ENCODE results near the gene IRF7.
"Not testable (repeated sequence)": the region's sequence is repeated elsewhere in the genome, so short reads cannot be mapped to it uniquely, and the experiment has no call there.

Gene IRF7

DNA sequence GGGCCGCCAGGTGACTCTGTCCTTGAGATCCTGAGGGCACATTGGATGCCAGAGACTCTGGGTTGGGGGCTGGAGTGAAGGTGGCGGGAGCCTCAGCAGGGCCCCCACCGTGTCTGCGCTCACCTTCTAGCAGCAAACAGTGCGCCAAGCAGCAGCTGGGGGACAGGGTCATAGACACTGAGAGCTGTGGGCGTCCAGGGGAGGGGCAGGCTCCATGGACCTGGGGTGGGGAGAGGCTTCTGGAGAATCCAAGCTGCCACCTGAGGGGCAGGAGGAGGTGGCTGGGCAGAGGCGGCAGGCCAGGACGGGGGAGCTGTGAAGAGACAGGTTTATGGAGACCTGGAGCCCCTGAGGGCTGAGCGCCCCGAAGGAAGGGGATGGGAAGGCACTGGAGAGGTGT, 31.5 kb downstream of the IRF7 start:
- no peak for DNase-seq (ENCODE audit: low read depth in 1 of 2, low spot score in 1 of 2)

DNA sequence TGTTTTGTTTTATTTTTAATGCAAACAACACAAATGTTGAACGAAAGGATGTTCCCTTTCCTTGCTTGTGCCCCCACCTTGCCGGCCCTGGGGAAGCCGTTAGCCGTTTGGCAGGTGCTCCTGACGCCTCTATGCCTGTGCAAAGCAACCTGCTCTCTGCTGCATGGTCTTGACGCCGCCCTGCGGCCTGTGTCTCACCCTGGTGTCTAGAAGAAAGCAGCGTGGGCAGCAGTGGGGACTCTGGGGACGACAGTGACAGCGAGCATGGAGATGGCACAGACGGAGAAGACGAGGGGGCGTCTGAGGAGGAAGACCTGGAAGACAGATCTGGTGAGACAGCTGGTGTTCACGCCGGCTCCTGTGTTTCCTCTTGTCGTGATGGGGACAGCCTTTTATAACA, 34.0 kb downstream of the IRF7 start:
- DNase-seq (ENCODE audit: low read depth in 1 of 2, low spot score in 1 of 2): no peak

DNA sequence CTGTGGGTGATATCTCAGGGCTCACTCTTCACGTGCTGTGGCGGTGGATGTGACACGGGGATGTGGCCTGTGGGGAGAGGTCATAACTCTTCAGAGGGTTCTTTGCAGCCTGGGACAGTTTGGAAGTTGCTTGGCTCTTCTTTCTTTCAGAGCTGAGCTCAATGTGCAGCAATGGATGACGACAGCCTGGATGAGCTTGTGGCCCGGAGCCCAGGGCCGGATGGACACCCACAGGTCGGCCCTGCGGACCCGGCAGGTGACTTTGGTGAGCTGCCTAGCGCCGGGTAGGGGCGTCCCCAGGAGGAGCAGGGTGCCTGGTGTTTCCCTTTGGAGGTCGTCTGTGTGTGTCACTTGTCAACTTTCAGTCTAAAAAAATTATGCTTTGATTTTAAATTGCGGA, 34.4 kb downstream of the IRF7 start:
- no peak for DNase-seq (ENCODE audit: low read depth in 1 of 2, low spot score in 1 of 2)

DNA sequence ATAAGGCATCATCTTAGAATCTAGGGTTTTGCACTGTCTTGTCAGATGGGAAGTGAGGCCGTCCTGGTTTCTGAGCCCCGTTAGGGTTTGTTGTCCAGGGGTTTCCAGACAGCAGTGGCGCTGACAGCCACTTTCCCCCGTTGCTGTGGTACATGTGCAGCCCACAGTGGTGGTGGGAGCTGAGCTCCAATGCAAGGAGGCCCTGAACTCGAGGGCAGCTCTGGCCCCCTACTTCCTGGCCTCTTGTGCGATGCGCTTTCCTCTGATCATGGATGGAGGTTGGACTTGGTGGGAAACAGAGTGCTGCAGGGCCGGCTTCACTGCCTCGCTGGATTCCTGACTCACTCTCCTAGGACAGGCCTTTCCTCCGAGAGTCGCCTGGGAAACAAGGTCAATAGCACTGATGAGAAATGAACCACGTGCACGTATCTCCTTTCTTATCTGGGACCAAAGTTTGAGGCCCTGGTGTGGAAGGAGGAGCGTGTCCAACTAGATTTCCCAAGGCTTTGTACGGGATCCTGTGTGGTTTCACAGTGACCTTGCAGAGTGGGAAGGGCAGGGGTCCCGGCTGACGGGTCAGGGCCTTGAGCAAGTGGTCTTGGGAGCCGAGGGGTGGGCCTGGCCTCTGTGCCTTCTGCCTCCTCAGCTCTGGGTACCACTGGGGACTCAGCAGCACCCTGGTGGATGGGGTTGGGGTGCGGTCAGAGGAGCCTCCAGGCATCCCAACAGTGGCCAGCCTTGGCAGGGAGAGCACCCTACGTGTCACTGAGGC, 35.7 kb downstream of the IRF7 start:
- DNase-seq (ENCODE audit: low read depth in 1 of 2, low spot score in 1 of 2): no peak

DNA sequence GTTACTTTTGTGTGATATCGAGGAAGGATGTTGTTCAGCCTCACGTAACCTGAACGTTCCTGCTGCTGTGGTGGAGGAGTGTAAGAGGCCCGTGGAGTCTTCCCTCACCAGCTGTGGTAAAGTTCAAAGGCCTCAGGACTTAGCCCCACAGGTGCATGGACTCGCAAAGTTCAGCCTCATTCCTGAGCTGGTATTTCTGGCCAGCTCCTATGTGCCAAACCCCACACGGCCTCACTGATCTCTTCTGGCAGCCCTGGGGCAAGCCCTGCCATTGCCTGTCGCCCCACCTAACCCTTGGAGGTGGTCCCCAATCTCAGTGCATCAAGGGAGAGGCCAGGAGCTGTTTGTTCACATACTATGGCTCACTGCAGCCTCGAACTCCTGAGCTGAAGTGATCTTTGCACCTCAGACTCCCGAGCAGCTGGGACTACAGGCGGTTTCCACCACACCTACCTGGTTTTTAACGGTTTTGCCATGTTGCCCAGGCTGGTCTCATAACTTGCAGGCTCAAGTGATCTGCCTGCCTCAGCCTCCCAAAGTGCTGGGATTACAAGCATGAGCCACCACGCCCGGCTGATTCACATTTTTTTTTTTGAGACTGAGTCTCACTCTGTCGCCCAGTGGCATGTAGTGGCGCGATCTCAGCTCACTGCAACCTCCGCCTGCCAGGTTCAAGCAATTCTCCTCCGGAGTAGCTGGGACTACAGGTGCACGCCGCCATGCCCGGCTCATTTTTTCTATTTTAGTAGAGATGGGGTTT, 37.3 kb downstream of the IRF7 start:
- DNase-seq (ENCODE audit: low read depth in 1 of 2, low spot score in 1 of 2): no peak

DNA sequence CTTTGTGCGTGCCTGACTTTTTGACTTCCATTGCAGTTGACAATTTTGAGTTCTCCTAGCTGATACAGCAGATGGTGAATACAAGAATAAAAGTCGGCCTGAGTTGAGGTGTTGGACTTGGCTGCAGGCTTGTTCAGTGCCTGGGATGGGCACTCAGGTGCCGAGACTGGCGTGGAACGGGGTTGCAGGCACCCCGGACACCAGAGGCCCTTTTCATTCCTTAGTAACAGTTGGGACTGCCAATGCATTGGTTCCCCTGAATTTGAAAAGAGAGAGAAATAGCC, 38.2 kb downstream of the IRF7 start:
- DNase-seq (ENCODE audit: low read depth in 1 of 2, low spot score in 1 of 2): no peak

DNA sequence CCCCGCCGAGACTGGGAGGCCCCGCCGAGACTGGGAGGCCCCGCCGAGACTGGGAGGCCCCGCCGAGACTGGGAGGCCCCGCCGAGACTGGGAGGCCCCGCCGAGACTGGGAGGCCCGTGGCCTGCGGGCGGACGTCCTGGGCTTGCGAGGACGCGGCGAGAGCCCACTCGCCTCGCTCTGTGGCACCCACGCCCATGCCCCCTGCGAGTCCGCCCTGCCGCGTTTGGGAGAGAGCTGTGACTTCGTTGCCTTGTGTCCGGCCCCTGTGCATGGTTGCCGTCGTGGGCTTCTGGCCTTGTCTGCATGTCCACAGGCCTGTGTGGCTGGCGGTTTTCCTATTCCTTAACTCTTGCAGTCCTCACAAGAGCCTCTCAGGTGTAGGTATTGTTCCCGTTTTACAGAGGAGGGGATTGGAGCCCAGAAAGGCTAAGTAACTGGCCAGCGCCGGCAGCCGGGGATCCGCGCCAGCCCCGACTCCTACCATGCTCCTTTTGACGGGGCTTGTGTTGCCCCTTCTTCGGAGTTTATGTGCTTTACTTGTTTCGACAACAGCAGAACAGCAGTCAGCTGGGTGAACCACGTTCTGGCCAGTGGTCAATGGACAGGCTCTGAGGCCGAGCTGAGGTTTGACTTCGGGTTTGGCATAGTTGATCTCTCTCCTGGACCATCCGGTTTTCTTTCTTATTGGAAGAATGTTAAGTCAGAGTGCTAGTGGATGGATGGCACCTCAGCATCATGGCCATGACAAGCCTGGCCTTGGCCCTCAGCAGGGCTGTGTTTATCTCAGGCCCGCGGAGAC, 38.7 kb downstream of the IRF7 start:
- no peak for DNase-seq (ENCODE audit: low read depth in 1 of 2, low spot score in 1 of 2)

DNA sequence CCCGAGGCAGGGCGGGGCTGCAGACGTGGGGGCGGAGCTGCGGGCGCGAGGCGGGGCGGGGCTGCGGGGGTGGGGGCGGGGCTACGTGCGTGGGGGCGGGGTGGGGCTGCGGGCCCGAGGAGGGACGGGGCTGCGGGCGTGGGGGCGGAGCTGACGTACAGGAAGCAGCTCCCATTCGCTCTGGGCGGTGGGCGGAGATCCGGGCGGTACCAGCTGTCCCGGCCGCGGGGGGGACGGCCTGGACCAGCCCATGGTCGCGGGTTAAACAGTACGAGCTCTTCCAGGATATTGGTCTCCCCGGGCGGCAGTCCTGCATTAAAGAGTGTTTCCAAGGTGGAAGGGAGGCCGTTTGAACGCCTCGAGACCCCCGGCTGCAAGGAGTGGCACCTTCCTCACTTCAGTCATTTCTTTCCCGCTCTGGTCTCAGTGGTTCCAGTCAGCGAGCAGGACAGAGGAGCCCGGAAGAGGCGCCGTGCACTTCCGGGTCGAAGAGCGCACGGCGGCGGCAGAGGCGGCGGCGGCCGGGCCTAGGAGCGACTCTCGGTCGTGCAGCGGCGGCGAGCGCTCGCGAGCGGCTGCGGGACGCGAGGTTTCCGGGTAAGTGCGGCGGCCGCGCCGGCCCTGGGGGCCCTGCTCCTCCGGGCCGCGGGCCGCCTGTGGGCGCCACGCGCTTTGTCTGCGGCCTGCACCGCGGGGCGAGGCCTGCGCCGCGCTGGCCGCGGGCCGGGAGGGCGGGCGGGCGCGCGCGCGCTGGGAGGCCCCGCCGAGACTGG, 39.6 kb downstream of the IRF7 start, which contains the start of gene PHRF1:
TSS of gene PHRF1 (plus strand) at position 475 of the 773 bp plus-strand sequence. CDS start 5,043 bp downstream, outside the sequence.
- DNase-seq (ENCODE audit: low read depth in 1 of 2, low spot score in 1 of 2): peak; percentile 93

DNA sequence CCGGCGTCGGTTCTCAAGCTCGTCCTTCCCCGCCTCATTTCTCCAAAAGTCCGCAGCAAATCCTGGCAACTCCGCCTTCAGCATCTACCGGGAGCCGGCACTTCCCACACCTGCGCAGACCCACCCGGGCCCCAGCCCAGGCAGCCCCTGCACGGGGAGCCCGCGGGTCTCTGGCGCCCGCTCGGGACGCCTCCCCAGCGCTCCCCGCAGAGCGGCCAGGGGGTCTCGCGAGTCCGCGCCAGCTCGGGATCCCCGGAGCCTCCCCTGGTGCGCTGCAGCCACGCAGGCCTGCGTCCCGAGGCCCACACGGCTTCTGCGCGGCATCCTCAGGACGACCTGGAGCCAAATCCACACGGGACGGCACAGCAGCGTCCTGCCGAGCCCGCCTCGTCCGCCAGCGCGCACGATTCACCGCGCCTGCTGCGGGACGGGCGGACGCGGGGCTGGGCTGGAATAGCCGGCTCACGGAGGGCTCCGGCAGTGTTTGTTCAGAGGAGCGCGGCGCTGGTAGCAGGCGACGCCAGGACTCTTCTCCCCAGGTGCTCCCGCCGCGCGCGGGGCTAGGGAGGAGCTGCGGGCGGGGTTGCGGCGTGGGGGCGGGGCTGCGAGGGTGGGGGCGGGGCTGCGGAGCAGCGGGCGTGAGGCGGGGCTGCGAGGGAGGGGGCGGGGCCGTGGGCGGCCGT, 40.3 kb downstream of the IRF7 start:
- DNase-seq (ENCODE audit: low read depth in 1 of 2, low spot score in 1 of 2): no peak

DNA sequence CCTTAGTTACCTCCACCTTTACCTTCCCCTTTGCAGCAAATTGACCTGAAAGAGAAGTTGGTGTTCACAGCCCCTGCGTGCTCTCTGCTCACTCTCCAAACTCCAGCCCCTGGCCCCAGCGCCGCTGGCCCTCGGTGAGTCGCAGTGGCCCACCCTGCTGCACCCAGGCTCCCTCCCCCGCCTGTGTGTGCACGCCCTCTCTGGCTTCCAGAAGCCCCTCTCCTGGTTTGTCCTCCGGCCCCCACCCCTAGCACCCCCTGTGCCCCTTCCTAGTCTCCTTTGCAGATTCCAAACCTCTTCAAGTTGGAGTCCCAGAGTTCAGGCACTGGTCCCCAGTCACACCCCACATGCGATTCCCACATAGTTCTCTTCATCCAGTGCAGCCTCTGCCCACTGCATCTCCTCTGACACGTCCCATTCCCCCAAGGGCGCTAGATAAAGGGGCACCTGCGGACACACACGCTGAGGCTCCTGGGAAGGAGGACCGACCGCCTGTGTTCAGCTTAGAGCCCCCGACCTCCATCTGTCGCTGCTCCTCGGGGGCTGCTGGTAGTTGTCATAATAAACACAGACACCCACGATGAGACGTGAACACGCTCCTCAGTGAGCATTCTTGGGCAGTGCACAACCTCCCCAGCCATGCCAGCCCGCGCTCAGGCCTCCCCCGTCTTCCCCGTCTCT, 41.0 kb downstream of the IRF7 start:
- no peak for DNase-seq (ENCODE audit: low read depth in 1 of 2, low spot score in 1 of 2)

DNA sequence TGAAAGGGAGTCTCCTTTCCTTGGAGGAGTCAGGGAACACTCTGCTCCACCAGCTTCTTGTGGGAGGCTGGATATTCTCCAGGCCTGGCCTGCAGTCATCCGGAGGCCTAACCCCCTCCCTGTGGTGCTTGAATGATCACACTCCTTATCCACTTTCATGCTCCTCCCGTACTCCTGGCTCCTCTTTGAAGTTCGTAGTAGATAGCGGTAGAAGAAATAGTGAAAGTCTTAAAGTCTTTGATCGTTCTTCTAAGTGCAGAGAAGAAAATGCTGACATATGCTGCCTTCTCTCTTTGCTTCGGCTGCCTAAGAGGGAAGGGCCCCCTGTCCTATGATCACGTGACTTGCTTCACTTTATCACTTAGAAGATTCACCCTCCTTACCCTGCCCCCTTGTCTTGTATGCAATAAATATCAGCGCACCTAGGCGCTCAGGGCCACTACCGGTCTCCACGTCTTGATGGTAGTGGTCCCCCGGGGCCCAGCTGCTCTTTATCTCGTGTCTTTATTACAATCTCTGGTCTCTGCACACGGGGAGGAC, 41.6 kb downstream of the IRF7 start:
- not testable (repeated sequence) for DNase-seq (ENCODE audit: low read depth in 1 of 2, low spot score in 1 of 2)

DNA sequence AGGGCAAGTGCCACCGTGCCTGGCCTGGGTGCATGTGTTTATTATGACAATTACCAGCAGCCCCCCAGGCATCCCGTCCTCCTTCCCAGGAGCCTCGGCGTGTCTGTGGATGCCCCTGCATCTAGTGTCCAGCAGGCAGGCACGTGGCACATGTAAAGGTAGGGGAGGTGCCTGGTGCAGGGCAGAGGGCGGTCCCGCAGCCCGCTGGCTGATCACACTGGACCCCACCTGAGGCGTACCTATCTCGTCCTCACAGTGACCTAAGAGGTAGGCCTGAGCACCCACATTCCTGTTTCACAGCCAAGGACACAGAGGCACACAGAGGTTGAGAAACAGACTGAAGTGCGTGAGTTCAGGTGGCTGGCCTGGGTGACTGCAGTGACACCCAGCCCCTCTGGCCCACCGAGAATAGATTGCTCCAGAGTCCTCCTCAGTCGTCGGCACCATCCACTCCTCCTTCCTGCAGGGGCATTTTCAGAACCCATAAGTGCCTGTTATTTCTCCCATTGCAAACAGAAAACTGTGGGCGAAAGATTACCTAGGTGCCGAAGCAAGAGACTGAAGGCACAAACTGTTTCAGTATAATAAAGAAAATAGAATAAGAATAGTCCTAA, 42.5 kb downstream of the IRF7 start:
- no peak for DNase-seq (ENCODE audit: low read depth in 1 of 2, low spot score in 1 of 2)

DNA sequence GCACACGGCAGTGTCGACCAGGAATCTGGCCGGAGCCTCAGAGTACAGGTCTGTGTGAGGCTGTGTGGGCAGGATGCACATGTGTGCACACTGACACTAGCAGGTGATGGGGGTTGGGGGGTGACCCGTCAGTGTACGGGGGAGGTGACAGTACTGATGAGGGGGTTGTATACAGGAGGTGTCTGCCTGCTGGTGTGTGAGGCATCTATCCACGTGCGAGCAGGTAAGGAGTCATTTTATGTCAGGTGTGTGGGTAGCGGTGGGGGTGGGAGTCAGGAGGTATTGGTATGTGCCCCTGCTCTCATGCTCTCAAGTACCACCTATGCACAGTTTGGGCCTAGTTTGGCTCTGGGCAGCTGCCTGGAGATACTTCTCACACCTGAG, 44.0 kb downstream of the IRF7 start:
- DNase-seq (ENCODE audit: low read depth in 1 of 2, low spot score in 1 of 2): no peak

DNA sequence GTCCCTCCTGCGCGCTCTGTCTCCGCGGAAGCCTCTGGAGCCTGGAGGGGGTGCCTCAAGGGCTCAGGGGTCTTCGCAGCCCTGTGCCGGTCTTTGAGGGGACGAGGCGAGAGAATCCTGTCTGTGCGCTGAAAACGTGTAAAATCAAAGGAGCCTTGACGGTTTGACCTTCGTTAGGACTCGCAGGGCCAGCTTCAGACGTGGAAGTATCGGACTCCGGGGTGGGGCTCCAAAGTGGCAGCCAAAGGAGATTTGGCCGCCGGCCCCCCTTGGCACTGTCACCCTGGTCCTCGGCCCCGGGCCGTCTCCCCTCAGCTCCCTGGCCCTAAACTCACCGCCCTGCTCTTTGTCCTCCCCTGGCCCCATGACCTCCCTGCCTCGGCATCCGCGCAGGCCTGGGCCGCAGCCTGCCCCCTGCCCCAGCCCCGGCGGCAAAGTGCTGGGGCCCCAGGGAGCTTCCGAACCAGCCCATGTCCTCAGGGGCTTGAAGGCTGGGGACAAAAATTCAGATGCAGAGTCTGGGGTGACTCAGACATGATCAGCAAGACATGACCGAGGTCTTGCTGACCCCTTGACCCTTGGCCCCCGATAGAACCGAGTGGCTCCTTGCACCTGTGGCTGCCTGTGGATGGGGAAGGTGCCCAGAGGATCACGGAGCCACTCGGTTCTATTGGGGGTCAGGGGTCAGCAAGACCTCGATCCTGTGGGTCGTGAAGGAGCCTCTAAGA, 46.4 kb downstream of the IRF7 start:
- DNase-seq (ENCODE audit: low read depth in 1 of 2, low spot score in 1 of 2): no peak

DNA sequence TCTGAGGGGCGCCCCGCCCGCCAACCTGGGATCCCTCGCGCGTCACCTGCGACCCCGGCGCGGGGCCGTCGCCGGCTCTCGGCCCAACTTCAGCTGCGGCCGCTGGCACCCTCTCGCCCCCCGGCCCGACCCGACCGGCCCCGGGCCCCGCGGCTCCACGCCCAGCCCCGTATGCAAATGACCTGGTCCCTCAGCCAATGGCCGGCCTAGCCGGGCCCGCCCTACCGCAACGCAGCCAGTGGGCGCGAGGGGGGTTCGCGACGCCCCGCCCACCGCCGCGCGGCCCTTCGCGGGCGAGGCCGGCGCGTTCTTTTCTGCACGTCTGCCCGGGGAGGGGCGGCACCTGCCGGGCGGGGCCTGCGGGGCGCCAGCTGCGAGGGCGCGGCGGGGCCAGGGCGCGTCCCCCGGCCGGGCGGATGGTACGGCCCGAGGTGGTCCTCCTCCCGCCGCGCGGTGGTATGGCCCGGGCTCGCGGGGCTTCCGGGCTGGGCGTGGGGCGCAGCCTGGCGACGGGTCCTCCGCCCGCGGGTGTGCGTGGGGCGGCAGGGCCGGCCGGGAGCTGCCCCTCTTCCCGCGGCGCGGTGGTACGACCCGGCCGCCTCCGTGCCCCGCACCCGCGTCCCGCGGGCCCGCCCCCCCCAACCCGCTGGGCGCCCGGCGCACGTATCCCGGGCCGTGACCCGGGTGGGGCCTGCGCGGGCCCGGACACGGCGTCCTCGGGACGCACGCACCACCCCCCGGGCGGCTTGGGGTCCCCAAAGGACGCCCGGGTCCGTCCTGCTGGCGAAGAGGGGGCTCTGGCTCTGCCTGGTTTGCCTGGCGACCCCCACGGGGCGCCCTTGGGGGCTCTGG, 47.2 kb downstream of the IRF7 start:
- peak; percentile 83 to 91 for DNase-seq (ENCODE audit: low read depth in 1 of 2, low spot score in 1 of 2)

DNA sequence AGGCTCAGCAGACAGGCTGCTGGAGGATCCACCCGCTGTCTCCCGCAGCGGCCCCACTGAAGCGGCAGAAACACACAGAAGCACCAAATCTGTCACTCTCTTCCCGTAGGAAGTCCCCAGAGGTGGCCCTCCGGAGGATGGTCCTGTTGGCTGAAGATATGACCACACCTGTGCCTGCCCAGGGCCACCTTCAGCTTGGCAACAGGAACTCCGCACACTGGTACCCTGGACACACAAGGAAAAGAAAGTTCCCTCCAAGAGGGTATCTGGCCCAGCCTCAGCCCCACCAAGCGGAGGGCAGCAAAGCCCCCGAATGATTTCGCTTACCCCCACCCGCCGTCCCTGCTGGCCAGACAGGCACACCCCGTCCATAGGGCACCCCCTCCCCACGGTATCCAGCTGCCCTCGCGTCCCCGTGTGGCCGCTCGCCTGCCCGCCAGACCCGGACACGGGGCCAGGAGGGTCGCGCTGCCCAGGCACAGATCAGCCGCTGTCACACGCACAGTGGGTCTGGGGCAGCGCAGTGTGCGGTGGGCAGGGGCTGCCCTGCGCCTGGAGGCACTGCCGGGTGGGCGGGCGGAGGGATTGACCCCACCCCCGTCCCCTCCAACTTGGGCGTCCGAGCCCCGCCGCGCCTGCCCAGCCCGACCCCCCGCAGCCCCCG, 48.0 kb downstream of the IRF7 start:
- DNase-seq (ENCODE audit: low read depth in 1 of 2, low spot score in 1 of 2): no peak

DNA sequence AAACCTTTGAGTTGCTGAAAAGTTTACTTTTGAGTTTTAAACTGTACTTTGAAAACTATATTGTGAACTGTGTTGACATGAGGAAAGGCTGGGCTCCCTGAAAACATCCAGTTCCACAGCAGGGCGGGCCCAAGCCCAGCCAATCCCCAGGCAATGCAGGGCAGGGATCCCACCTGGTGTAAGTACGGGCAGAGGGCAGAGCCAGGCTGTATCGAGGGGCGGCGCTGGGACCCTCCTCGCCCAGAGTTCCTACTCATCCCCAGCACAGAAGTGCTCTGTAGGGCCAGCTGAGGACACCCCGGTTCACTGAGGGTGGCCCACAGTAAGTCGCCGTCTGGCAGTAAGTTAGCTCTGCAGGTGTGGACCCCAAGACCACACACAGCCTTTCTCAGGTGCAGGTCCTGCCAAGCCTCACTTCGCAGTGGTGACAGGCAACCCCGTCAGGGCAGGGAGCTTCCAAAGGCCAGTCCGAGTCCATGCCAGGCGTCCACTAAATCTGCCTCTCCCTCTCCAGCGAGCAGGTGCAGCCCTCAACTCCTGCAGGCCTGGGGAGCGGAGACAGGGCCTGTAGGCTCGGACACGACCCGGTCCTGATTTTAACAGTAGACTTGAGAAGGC, 48.6 kb downstream of the IRF7 start:
- DNase-seq (ENCODE audit: low read depth in 1 of 2, low spot score in 1 of 2): no peak

Measured in stimulated activated CD4-positive, alpha-beta T cell treated with anti-CD3 and anti-CD28 coated beads, Interleukin-15, amount 100 ng/mL, for 1 hour (primary cell).